HAP-1 (cell line): ENCODE data around the gene RNASE13.
"Not testable (repeated sequence)": the region's sequence is repeated elsewhere in the genome, so short reads cannot be mapped to it uniquely, and the experiment has no call there.

Experiments used
- DNase-seq, 2 experiments: peaks; one replicate each; pipeline ENCODE4 v3.0.0-alpha.2; 2016 to 2020; ENCODE audit warnings: low spot score in 2 of 2
- H3K27me3 ChIP-seq: fragments of 250-450 bp; sonication (Bioruptor Pico); 2 replicates; pipeline ENCODE4 v1.5.1; 2020; ENCODE audit warnings: low read depth, mild to moderate bottlenecking, moderate library complexity
- H3K36me3 ChIP-seq: fragments of 250-450 bp; sonication (Bioruptor Pico); replicated peaks from 2 replicates; pipeline ENCODE4 v1.5.1; 2020; ENCODE audit warnings: mild to moderate bottlenecking
- H3K4me1 ChIP-seq: fragments of 250-450 bp; sonication (Bioruptor Pico); 2 replicates; pipeline ENCODE4 v1.5.1; 2020; ENCODE audit warnings: mild to moderate bottlenecking
- H3K4me3 ChIP-seq: fragments of 250-450 bp; sonication (Bioruptor Pico); 2 replicates; pipeline ENCODE4 v1.5.1; 2020; ENCODE audit warnings: mild to moderate bottlenecking, moderate library complexity
- H3K9me3 ChIP-seq: fragments of 250-450 bp; sonication (Bioruptor Pico); 2 replicates; pipeline ENCODE4 v1.5.1; 2020; ENCODE audit warnings: mild to moderate bottlenecking, moderate library complexity
- in situ Hi-C: fragments of 300-500 bp; cut with MboI; formaldehyde crosslinking; loops from 3 replicates; pipeline ENCODE4 v1.14.3; 2020; ENCODE audit warnings: low sequenced_read_pairs, inconsistent platforms, mixed read lengths

The RNASE13 gene

DNA sequence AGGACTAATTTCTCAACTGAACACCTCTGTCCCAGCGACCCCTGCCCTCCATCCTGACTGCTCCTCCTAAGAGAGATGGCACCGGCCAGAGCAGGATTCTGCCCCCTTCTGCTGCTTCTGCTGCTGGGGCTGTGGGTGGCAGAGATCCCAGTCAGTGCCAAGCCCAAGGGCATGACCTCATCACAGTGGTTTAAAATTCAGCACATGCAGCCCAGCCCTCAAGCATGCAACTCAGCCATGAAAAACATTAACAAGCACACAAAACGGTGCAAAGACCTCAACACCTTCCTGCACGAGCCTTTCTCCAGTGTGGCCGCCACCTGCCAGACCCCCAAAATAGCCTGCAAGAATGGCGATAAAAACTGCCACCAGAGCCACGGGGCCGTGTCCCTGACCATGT is 8.3 kb upstream of the RNASE13 start:
- Histone ChIP-seq H3K9me3 (no peaks in the 10 kb centered on the region), H3K4me3 (no peak overlapping the region), H3K27me3 (peaks cover 6% of the 10 kb centered on the region), H3K4me1 (no peaks in the 10 kb centered on the region), H3K36me3 (no peaks in the 10 kb centered on the region)
- in situ Hi-C loops, result no loop called here
- DNase-seq, result no peak

GRCh38 chr14:21041676-21042433 is 7.2 kb upstream of the RNASE13 start, which contains the start of gene RNASE7:
RNASE7 (plus strand) TSS chr14:21042362; CDS start chr14:21042993, 631 bp downstream.
- H3K4me3 ChIP-seq, result no peak within 1 kb of the TSS
- no peaks in the 10 kb centered on the region for H3K4me1 ChIP-seq
- no peak for DNase-seq
- no peaks in the 10 kb centered on the region for H3K9me3 ChIP-seq
- in situ Hi-C loops, result no loop called here
- H3K36me3 ChIP-seq, result no peaks in the 10 kb centered on the region
- H3K27me3 ChIP-seq, result peaks cover 6% of the 10 kb centered on the region

DNA sequence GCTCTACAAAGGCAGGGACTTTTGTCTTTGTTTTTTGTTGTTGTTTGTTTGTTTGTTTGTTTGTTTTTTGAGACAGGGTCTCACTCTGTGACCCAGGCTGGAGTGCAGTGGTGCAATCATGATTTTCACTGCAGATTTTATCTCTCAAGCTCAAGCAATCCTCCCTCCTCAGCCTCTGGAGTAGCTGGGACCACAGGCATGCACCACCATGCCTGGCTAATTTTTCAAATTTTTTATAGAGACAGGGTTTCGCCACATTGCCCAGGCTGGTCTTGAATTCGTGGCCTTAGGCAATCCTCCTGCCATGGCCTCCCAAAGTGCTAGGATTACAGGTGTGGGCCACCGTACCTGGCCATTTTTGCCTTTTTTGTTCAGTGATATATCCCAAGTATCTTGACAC is 6.3 kb upstream of the RNASE13 start:
- H3K36me3 ChIP-seq, H3K4me3 ChIP-seq, in situ Hi-C loops, H3K27me3 ChIP-seq, DNase-seq, H3K4me1 ChIP-seq, H3K9me3 ChIP-seq: not testable (repeated sequence)

DNA sequence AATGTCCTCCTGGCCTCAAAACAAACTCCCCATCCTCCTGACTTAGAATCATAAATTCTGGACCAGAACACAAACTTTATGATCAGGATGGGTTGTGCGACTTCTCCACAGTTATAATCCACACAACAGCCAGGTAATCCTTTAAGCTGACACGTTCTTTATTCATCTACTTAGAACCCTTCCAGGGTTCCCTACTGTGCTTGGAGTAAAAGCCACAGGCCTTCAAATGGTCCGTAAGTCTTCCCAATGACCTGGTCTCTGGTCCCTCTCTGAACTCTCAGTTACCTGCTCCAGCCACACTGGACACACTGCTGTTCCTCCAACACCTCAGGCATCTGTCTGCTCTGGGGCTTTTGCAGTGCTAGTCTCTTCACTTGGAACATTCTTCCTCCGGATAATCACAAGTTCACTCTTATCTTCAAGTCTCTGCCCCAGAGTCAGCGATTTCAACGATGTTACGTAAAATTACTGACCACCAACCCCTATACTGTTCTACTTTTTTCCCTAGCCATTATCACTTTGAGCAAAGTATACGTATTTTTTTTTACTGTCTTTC is 5.8 kb upstream of the RNASE13 start:
- Histone ChIP-seq H3K36me3 (no peaks in the 10 kb centered on the region), H3K4me1 (no peaks in the 10 kb centered on the region), H3K9me3 (no peaks in the 10 kb centered on the region), H3K4me3 (no peak overlapping the region), H3K27me3 (peaks cover 6% of the 10 kb centered on the region)
- in situ Hi-C loops, result no loop called here
- no peak for DNase-seq

DNA sequence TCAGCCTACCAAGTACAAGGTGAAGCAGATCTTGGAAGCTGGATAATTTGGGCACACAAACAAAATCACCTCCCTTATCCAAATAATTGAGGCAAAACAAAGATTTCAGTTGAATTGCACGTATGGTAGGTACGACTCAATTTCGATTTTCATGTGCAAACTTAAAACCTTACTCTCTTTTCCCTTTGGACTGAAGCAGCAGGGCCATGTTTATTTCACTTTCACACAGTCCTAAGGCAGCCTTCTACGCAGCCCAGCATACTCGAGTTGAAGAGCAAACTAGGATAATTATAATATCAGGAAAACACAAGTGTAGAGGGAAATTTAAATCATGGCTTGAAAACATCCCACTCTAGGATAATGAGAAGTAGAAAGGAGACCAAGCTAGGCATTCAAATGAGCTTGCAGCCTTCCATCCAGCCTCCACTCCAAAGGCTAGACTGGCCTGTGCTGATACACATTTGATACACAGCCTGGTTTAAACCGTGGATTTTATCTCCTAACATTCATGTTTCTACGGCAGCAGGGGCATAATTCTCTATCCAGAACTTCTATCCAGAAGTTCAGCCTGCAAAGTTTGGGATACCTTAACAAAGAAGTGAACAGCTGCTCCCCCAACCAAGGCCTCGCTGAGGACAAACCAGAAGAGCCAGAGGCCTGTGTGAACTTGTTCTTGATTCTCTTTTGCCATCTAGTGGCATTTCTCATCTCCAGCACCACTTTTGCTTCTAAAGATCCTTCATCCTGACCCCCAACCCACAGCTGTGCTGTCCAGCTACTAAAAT is 5.2 kb upstream of the RNASE13 start:
- in situ Hi-C loops, result no loop called here
- Histone ChIP-seq H3K9me3 (no peaks in the 10 kb centered on the region), H3K36me3 (no peaks in the 10 kb centered on the region), H3K27me3 (peaks cover 3% of the 10 kb centered on the region), H3K4me3 (no peak overlapping the region), H3K4me1 (no peaks in the 10 kb centered on the region)
- DNase-seq, result peak; percentile 50 to 73

DNA sequence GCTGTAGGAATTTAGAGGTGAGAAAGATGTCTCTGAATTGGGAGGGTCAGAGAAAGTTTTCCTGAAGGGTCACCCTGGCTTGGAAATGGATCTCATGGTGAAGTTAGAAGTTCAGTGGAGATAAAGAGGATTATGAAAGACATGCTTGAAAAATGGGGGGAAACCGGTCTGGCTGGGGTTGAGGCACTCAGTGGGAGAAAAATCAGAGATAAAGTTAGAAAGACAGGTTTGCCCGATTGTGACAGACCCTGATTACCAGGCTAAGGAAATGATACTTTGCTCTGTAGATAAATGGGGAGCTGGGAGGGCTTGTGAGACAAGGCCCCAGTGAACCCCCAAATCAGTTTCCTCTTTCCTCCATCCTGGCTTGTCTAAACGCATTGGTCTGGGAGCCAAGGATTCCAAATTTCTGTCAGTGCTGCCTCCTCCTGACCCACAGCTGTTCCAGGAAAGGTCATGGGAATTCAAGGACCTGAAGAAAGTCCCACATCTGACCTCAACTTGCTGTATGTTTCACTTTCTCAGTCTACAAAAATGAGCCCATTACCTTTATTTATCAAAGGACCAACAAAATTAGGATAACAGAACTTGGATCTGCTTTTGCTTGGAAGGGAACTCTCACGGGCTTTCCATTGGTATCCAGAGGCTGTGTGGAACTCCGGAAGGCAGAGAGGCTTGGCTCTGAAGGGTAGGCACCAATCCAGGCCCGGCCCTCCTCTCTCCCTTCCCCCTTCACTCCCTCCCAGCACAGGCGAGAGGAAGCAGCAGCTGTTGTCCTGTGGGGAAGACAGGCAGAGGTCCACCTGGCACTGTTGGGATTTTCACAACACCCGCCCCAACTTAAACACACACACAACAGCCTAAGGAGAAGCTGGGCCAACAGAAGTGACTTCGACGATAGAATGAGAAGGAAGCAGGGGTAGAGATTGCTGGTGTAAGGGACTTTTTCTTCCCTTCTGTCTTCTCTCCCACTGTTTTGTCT is 4.1 kb upstream of the RNASE13 start:
- no peaks in the 10 kb centered on the region for H3K4me1 ChIP-seq
- no peaks in the 10 kb centered on the region; the same call in none of the 2 replicates for H3K27me3 ChIP-seq
- in situ Hi-C loops, result no loop called here
- H3K36me3 ChIP-seq, result no peaks in the 10 kb centered on the region
- no peak for DNase-seq
- no peak overlapping the region for H3K4me3 ChIP-seq
- H3K9me3 ChIP-seq, result no peaks in the 10 kb centered on the region

DNA sequence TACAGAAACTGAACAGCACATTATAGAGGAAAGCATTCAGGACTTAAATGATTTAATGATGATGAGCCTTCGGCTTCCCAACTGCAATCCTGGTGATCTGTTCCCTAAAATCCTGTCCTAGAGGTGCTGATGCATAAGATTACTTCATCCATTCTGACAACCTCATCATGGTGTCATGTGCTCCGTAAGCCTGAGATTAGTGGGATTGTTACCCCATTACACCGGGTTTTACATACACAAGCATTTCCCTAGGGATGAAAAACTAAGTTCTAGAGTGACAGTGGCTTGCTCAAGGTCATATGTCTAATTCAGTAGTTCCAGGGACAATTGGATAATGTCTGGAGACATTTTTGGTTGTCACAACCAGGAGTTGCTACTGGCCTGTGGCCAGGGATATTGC is 2.5 kb upstream of the RNASE13 start:
- in situ Hi-C loops, result no loop called here

DNA sequence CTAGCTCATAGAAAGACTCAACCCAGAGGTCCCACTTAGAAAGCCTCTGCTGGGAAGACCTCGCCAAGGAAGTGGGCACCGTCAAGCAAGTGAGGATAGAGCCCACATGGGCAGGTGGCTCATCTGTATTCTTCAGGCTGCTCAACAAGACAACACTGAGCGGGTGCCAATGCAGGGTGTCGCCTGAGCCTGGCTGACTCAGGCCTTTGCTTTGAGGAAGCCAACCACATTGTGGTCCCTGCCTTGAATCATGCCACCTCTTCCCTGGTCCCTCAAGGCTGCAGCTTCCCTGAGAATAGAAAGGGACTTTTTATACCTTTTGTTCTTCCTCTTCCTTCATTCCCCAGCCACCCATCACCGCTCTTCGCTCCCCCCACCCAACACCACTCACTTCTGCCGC is 2.1 kb upstream of the RNASE13 start:
- H3K4me3 ChIP-seq, result no peak overlapping the region
- no peaks in the 10 kb centered on the region; the same call in none of the 2 replicates for H3K27me3 ChIP-seq
- DNase-seq, result no peak
- H3K9me3 ChIP-seq, result no peaks in the 10 kb centered on the region
- no peaks in the 10 kb centered on the region for H3K4me1 ChIP-seq
- H3K36me3 ChIP-seq, result no peaks in the 10 kb centered on the region
- in situ Hi-C loops, result no loop called here

More for the DNA sequence above, 2.5 kb upstream of the RNASE13 start:
- H3K9me3 ChIP-seq, result no peaks in the 10 kb centered on the region
- H3K27me3 ChIP-seq, result no peaks in the 10 kb centered on the region; the same call in none of the 2 replicates
- no peak for DNase-seq
- H3K4me1 ChIP-seq, result no peaks in the 10 kb centered on the region
- no peak overlapping the region for H3K4me3 ChIP-seq
- H3K36me3 ChIP-seq, result no peaks in the 10 kb centered on the region

GRCh38 chr14:21033133-21033698 is 1.4 kb downstream of the RNASE13 start:
- H3K4me1 ChIP-seq, result no peaks in the 10 kb centered on the region
- H3K36me3 ChIP-seq, result no peaks in the 10 kb centered on the region
- in situ Hi-C loops, result no loop called here
- no peak for DNase-seq
- no peak overlapping the region for H3K4me3 ChIP-seq
- no peaks in the 10 kb centered on the region for H3K9me3 ChIP-seq
- no peaks in the 10 kb centered on the region; the same call in none of the 2 replicates for H3K27me3 ChIP-seq

- DNase-seq, result no peak
- Histone ChIP-seq H3K36me3 (no peaks in the 10 kb centered on the region), H3K9me3 (no peaks in the 10 kb centered on the region), H3K27me3 (no peaks in the 10 kb centered on the region), H3K4me3 (no peak overlapping the region), H3K4me1 (no peaks in the 10 kb centered on the region)
- in situ Hi-C loops, result no loop called here
Observed at GRCh38 chr14:21032326-21033132, 2.1 kb downstream of the RNASE13 start.

- H3K36me3 ChIP-seq, result no peaks in the 10 kb centered on the region
- in situ Hi-C loops, result no loop called here
- no peak for DNase-seq
- H3K9me3 ChIP-seq, result no peaks in the 10 kb centered on the region
- no peaks in the 10 kb centered on the region for H3K27me3 ChIP-seq
- H3K4me3 ChIP-seq, result no peak overlapping the region
- no peaks in the 10 kb centered on the region for H3K4me1 ChIP-seq
Observed at GRCh38 chr14:21030531-21030930, 4.1 kb downstream of the RNASE13 start.

DNA sequence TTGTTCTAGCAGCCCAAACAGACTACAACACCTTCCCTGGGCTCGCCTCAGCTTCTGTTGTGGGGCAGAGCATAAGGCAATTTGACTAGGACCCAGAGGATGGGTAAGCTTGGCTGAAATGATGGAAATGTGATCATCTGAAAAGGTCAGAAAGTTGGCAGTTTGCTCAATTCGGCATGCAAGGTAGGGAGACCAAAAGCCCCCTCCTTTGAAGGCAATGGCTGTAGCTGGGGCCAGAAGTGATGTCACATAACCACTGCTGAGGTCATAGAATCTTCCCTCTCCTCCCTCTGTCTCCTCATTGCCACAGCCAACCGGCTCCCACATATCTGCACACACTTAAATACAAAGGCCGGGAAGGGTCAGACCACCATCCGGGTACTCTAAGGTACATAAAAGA is 4.7 kb downstream of the RNASE13 start, which contains the start of gene TPPP2:
TPPP2 (plus strand) TSS at position 301 of the 400 bp plus-strand sequence. CDS start 365 bp downstream, outside the sequence.
- H3K4me1 ChIP-seq, result no peaks in the 10 kb centered on the region
- no peaks in the 10 kb centered on the region for H3K27me3 ChIP-seq
- no peak within 1 kb of the TSS for H3K4me3 ChIP-seq
- H3K9me3 ChIP-seq, result no peaks in the 10 kb centered on the region
- no peak for DNase-seq
- no peaks in the 10 kb centered on the region for H3K36me3 ChIP-seq
- in situ Hi-C loops, result no loop called here
